ENCODE data around the gene FAM227B.
"Not testable (repeated sequence)": the region's sequence is repeated elsewhere in the genome, so short reads cannot be mapped to it uniquely, and the experiment has no call there.

Gene FAM227B

GRCh38 chr15:49610157-49610918 is 10.3 kb downstream of the FAM227B start:
- DNase-seq = no peak

GRCh38 chr15:49606594-49606993 is 14.0 kb downstream of the FAM227B start:
- no peak for DNase-seq

DNA sequence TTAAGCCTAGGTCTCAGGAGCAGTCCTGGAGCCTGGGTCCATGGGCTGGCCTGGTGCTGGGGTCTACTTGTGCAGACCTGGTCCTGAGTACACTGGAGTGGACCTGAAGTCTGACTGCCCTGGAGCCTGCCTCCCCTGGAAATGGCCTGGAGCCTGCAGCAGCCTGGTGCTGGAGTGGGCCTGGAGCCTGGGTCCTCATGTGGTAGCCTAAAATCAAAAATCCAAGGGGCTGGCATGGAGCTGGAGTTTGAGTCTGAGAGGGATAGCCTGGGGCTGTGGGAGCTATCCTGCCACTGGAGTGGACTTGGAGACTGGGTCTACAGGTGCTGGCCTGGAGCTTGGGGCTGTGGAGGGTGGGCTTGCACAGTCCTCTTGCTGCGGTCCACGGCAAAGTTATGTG is 15.0 kb downstream of the FAM227B start:
- DNase-seq = no peak

GRCh38 chr15:49604625-49605409 is 15.8 kb downstream of the FAM227B start:
- no peak for DNase-seq

DNA sequence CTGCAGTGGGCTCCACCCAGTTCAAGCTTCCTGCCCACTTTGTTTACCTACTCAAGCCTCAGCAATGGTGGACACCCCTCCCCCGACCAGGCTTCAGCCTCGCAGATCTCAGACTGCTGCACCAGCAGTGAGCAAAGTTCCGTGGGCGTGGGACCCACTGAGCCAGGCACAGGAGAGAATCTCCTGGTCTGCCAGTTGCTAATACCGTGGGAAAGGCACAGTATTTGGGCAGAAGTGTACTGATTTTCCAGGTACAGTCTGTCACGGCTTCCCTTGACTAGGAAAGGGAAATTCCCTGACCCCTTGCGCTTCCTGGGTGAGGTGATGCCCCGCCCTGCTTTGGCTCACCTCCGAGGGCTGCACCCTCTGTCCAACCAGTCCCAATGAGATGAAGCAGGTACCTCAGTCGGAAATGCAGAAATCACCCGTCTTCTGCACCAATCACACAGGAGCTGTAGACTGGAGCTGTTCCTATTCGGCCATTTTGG is 27.7 kb downstream of the FAM227B start:
- not testable (repeated sequence) for DNase-seq

DNA sequence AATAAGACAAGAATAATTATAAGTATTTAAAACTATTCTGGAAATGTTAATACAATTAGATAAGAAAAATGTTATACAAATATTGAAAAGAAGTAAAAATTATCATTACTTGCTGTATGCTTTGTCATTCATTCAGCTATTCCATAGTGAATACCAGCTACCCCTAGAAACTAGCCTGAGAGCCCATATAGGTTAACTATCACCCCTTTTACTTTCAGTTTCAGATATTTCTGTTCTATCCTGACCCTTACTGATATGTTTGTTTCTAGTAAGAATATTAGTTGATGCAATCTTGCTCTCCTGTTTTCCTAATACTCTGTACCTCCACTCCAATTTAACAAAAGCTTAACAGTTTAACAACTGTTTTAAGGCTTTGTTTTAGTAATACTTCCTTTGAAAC is 31.6 kb downstream of the FAM227B start:
- no peak for DNase-seq

- no peak for DNase-seq
These were observed 47.2 kb downstream of the FAM227B start for GRCh38 chr15:49573421-49573820.

DNA sequence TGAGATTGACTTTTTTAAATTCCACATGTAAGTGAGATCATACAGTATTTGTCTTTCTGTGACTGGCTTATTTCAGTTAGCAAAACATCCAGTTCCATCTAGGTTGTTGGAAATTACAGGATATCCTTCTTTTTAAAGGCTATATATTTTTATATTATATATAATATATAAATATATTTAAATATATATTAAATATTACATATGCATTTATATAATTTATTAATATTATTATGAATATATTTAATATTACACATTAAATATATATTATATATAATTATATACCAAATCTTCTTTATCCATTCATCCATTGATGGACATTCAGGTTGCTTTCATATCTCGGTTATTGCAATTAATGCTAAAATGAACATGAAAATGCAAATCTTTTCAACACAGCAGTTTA is 49.9 kb downstream of the FAM227B start:
- no peak for DNase-seq

DNA sequence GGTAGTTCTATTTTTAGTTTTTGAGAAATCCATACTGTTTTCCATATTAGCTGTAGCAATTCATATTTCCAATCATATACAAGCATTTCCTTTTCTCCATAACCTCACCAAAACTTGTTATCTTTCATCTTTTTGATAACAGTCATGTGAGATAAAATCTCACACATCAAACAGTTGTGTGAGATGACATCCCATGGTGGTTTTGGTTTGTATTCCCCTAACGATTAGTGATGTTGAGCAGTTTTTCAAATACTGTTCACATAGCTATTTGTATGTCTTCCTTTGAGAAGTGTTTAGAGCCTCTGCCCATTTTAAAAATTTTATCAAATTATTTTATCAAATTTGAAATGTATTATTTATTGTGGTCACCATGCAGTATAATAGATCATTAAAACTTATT is 50.4 kb downstream of the FAM227B start:
- no peak for DNase-seq

GRCh38 chr15:49560045-49560444 is 60.6 kb downstream of the FAM227B start:
- DNase-seq = no peak

GRCh38 chr15:49558929-49559328 is 61.7 kb downstream of the FAM227B start:
- DNase-seq = no peak

DNA sequence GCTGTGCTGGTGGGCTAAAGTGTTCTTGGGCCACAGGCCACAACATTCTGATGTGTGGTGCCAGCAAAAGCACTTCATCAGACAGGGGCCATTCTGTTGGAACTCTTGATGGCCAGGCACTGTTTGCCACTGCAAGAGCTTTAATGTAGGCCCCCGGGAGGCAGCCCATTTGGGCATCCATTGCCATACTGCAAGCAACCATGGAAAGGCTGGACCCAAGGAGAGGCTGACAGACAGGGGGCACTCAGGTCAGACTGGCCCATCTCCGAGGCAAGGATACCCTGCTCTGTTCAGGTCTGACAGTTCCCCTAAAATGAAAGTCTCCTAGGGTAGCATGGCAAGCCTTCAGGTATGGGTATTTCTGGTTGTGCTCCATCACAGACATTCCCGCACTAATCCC is 64.2 kb downstream of the FAM227B start:
- DNase-seq = no peak

DNA sequence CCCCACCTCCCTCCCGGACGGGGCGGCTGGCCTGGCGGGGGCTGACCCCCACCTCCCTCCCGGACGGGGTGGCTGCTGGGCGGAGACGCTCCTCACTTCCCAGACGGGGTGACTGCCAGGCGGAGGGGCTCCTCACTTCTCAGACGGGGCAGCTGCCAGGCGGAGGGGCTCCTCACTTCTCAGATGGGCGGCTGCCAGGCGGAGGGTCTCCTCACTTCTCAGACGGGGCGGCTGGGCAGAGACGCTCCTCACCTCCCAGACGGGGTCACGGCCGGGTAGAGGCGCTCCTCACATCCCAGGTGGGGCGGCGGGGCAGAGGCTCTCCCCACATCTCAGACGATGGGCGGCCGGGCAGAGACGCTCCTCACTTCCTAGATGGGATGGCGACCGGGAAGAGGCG is 70.3 kb downstream of the FAM227B start:
- DNase-seq = not testable (repeated sequence)

DNA sequence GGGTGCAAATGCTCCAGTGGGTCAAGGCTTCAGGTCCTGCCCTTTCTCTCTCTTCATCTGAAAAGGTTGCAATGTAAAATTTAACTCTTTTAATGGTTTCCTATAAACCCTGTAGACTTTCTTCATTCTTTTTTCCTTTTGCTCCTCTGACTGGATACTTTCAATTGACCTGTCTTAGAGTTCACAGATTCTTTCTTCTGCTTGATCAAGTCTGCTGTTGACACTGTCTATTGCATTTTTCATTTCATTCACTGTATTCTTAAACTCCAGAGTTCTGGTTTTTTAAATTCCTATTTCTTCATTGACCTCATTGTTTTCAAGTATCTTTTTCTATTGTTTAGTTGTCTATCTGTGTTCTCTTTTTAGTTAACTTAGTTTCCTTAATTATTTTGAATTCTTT is 82.1 kb downstream of the FAM227B start:
- no peak for DNase-seq

DNA sequence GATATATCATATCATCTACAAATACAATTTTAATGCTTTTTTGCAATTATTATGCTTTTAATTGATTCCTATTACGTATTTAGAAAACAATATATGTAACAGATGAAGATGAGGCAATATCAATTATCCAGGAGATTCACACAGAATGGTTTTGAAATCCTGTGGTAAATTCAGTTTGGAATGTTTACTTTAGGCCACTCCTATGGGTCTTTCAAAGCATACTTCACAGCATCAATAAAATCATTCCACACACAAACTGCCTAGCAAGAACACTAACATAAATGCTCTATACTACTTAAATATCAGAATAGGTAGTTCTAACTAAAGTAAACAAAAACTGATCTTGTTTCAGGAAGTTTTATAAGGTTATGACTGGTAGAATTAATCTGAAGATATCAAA is 90.5 kb downstream of the FAM227B start:
- DNase-seq = no peak

GRCh38 chr15:49528289-49528688 is 92.3 kb downstream of the FAM227B start:
- no peak for DNase-seq

DNA sequence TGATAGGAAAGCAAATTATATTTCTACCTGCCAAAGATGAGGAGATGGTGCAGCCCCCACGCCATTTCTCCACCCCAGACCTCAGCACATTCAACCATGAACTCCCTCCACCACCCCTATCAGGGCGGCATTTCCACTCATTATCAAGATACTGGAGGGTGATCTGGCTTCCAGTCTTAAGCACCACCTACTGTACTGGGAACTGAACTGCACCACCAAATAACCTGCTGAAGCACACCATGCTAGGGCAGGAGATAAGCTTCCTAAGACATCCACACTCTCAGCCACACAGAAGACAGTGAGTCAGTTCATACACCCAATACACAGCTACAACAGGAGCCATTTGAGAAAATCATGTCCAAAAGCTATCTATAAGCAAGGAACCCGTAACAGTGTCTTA is 98.8 kb downstream of the FAM227B start:
- no peak for DNase-seq

DNA sequence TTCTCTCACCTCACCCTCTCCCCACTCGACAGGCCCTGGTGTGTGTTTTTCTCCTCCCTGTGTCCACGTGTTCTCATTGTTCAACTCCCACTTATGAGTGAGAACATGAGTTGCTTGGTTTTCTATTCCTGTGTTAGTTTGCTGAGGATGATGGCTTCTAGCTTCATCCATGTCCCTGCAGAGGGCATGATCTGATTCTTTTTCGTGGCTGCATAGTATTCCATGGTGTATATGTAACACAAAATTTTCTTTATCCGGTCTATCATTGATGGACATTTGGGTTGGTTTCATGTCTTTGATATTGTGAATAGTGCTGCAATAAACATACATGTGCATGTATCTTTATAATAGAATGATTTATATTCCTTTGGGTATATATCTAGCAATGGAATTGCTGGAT is 107.9 kb downstream of the FAM227B start:
- not testable (repeated sequence) for DNase-seq

- no peak for DNase-seq
These were observed 113.4 kb downstream of the FAM227B start for GRCh38 chr15:49507261-49507660.

- no peak for DNase-seq
These were observed 114.3 kb downstream of the FAM227B start for GRCh38 chr15:49506341-49506740.

DNA sequence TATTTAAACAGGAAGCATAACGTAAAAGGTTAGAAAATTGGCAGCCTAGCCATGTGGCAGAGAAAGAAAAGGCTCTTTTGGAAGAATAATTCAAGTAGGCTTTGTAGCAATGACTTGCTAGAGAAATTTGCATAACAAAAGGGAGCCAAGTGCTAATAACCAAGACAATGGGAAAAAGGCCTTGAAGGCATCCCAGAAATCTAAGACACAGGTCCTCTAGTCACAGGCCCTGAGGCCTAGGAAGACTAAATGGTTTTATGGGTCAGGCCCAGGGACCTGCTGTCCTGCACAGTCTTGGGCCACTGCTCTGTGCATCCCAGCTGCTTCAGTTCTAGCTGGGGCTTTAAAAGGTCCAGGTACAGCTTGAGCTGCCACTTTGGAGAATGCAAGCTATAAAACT is 119.0 kb downstream of the FAM227B start:
- no peak for DNase-seq

DNA sequence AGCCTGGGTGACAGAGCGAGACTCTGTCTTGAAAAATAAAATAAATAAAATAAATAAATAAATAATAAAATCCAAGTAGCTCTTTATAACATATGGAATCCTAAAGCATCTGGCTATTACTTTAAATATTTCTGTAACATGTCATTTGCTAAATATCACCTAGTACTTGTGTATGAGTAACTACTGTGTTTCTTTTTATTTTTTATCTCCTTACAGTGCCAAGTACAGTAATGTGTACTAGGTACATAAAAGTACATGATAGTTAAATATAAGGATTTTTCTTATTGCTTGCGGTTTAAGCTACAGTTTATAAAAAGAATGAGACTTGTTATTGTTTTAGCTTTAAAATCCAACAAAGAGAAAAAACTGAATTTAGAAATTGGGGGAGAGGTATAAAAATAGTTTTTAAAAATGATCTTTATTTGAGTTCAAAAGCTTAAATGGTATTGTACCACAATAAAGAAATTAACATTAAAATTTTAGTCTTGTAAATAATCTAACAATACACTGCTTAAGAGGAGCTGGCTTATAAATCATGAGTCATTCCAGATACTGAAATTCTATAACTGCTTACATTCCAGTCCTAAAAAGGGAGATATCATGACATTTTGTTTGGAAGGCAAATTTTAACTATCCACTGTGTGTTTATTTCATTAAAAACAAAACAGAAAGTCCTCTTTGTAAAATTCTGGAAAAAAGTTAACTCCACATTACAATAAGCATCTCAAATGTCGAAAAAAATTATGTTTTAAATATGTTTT is 124.4 kb downstream of the FAM227B start:
- no peak for DNase-seq

DNA sequence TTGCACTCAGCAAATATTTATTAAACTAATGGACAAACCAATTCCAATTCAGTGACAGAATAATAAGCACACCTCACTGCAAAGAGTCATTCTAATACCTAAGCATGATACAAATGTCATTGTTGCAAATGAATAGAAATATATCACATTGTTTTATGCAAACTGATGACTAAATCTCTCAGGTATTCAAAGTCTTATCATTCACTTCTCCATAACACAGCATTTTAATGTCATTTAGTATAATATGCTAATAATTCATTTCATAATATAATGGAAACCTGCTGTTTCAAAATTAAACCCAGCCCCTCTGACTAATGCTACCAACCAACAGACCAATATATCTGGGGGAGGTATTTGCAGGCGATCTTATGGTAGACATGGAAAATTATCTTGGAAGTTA is 125.8 kb downstream of the FAM227B start:
- no peak for DNase-seq

Measured in activated gamma-delta T cell (primary cell).